Hypothalamus (tissue), 51 donors: ENCODE data around the gene LGALSL.
"Not testable (repeated sequence)": the region's sequence is repeated elsewhere in the genome, so short reads cannot be mapped to it uniquely, and the experiment has no call there.

Experiments
- DNase-seq, 51 donors: peaks; one replicate each; lab custom pipeline; 2025; lab: John Stamatoyannopoulos, UW

LGALSL gene

GRCh38 chr2:64442277-64442676 is 11.7 kb upstream of the LGALSL start:
- DNase-seq = no peak

GRCh38 chr2:64442801-64443429 is 11.0 kb upstream of the LGALSL start:
- DNase-seq = no peak

- DNase-seq = not testable (repeated sequence)
Measured at GRCh38 chr2:64445970-64446369, 8.0 kb upstream of the LGALSL start.

GRCh38 chr2:64447317-64448040 is 6.5 kb upstream of the LGALSL start:
- DNase-seq = peak in 6 of 51 donors; percentile 29 to 55 (median 52)

GRCh38 chr2:64448041-64448426 is 5.9 kb upstream of the LGALSL start:
- DNase-seq = peak in 17 of 51 donors; percentile 6 to 61 (median 41)

GRCh38 chr2:64451051-64451450 is 2.9 kb upstream of the LGALSL start:
- no peak for DNase-seq

GRCh38 chr2:64454386-64455332 is 697 bp downstream of the LGALSL start:
- peak in 35 of 51 donors; percentile 24 to 81 (median 60) for DNase-seq

GRCh38 chr2:64455545-64455944 is 1.6 kb downstream of the LGALSL start:
- no peak for DNase-seq

- peak in 12 of 51 donors; percentile 2 to 43 (median 8) for DNase-seq
Measured at GRCh38 chr2:64456293-64456692, 2.3 kb downstream of the LGALSL start.

GRCh38 chr2:64457524-64457923 is 3.6 kb downstream of the LGALSL start:
- no peak for DNase-seq

- no peak for DNase-seq
Measured at GRCh38 chr2:64459575-64459974, 5.6 kb downstream of the LGALSL start.

GRCh38 chr2:64460330-64460729 is 6.4 kb downstream of the LGALSL start:
- DNase-seq = no peak

- no peak for DNase-seq
Measured at GRCh38 chr2:64461271-64462058, 7.5 kb downstream of the LGALSL start.

GRCh38 chr2:64462171-64462570 is 8.2 kb downstream of the LGALSL start:
- no peak for DNase-seq

GRCh38 chr2:64462940-64463700 is 9.2 kb downstream of the LGALSL start:
- no peak for DNase-seq

- peak in 8 of 51 donors; percentile 6 to 25 (median 18) for DNase-seq
Measured at GRCh38 chr2:64463781-64464180, 9.8 kb downstream of the LGALSL start.

- peak in 1 of 51 donors; percentile 10 for DNase-seq
Measured at GRCh38 chr2:64466478-64467085, 12.6 kb downstream of the LGALSL start.

- DNase-seq = peak in 11 of 51 donors; percentile 2 to 35 (median 12)
Measured at GRCh38 chr2:64467096-64467843, 13.3 kb downstream of the LGALSL start.
